HG03460 (cell line): ENCODE measurements around the gene PLEKHB1.
"Not testable (repeated sequence)": the region's sequence is repeated elsewhere in the genome, so short reads cannot be mapped to it uniquely, and the experiment has no call there.

Experiments used
- ATAC-seq: cut with Tn5 transposase; IDR thresholded peaks from one replicate; pipeline ENCODE4 v1.9.1; 2021; ENCODE audit not compliant: unreplicated experiment

Gene PLEKHB1

GRCh38 chr11:73671701-73672100 lies 25.3 kb downstream of the PLEKHB1 start:
- no peak for ATAC-seq

GRCh38 chr11:73676552-73676951 lies 30.2 kb downstream of the PLEKHB1 start:
- not testable (repeated sequence) for ATAC-seq

DNA sequence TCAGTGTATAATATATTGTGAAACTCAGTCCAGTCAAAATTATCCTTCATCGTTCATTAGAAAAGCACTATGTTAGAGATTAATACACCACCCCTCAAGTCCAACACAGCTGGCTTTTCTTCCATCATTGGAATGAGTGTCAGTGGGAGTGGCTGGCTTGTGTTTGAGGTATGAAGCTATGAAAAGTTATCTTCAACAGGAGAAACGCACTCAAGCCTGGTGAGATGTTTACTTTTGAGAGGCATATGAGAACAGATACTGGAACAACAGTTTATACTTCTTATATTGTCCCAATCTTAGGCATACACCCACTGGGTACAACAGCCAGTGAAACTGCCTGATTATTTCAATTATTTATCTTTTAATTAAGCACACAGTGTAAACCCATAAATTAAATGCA lies 34.3 kb downstream of the PLEKHB1 start:
- ATAC-seq: no peak

GRCh38 chr11:73693899-73694525 lies 47.6 kb downstream of the PLEKHB1 start:
- no peak for ATAC-seq

DNA sequence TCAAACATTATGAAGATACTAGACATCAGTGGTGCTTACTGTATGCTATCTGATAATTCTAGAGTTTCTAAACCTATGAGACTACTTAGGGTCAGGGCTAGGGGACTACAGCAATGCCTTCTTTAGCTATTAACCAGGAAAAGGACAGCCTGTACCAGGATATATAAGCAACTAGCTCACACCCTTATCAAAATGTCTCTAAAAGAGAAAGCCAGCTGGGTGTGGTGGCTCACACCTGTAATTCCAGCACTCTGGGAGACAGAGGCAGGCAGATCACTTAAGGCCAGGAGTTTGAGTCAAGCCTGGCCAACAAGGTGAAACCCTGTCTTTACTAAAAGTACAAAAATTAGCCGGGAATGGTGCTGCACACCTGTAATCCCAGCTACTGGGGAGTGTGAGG lies 58.7 kb downstream of the PLEKHB1 start:
- no peak for ATAC-seq

- ATAC-seq: no peak
These were observed 64.6 kb downstream of the PLEKHB1 start for GRCh38 chr11:73710964-73711363.
